ENCODE data around the gene HNRNPLL.

Gene HNRNPLL

DNA sequence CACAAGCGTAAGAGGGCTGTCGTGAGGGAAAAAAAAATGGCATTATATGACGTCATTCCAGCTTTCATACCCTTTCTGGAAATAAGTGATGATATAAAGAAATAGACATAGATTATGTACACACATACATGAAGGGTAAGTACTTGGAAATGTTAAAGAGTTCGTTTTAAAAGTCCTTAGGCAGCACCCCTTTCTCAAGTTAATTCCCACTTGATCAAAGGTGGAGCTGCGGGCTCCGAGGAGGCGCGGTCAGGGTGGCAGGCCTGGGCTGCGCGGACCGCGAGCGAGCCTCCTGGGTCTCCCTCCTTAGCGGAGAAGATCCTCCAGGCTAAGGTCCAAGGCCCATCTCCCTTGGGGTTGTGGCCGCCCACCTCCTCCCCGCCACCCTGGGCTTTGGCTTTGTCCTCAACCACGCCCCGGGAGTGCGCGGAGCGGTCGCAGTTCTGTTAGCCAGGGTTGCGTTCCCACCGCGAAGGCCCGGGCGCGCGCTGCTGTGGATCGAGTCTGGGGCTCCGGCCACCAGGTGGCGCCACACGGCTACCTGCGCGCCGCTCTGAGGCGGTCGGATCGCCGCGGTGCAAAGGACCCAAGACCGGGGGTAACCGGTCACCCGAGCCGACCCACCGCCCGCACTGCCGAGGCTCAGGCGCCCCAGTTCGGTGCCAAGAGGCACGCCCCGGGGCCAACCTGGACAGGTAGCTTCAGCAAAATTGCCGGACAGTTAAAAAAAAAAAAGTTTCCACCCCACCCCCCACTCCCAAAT, 66.8 kb downstream of the HNRNPLL start:
- Histone ChIP-seq H3K4me3 (ENCODE audit: low read depth, low read length) (peak overlapping the region; percentile 40), H3K9me3 (ENCODE audit: severe bottlenecking) (no peaks in the 10 kb centered on the region), H3K27me3 (ENCODE audit: insufficient read depth, low read depth, severe bottlenecking) (no peaks in the 10 kb centered on the region), H3K27ac (peak overlapping the region; percentile 59), H3K36me3 (no peaks in the 10 kb centered on the region)
- peak; percentile 91 for DNase-seq
- TF ChIP-seq, protein P1, sequence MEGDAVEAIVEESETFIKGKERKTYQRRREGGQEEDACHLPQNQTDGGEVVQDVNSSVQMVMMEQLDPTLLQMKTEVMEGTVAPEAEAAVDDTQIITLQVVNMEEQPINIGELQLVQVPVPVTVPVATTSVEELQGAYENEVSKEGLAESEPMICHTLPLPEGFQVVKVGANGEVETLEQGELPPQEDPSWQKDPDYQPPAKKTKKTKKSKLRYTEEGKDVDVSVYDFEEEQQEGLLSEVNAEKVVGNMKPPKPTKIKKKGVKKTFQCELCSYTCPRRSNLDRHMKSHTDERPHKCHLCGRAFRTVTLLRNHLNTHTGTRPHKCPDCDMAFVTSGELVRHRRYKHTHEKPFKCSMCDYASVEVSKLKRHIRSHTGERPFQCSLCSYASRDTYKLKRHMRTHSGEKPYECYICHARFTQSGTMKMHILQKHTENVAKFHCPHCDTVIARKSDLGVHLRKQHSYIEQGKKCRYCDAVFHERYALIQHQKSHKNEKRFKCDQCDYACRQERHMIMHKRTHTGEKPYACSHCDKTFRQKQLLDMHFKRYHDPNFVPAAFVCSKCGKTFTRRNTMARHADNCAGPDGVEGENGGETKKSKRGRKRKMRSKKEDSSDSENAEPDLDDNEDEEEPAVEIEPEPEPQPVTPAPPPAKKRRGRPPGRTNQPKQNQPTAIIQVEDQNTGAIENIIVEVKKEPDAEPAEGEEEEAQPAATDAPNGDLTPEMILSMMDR (IDR thresholded peaks at IDR 0.05; ENCODE audit: low read depth, low read length) = peak; percentile 94

DNA sequence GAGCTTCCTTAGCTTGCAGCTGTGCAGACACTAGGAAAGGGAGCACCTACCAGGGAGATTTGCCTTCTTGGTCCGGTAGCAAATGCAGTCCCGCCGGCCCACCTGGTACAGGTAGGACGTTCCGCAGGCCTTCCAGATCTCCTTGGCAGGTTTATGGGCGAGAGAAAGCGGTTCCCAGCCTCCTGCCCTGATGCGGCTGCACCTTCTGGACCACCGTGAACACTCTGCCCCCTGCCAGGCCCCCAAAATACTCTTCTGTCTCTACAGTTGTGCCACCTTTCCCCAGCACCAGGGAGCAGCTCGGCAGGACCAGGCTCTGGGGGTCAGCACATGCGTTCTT, 67.4 kb downstream of the HNRNPLL start:
- Histone ChIP-seq H3K4me3 (ENCODE audit: low read depth, low read length) (no peak overlapping the region), H3K27me3 (ENCODE audit: insufficient read depth, low read depth, severe bottlenecking) (no peaks in the 10 kb centered on the region), H3K36me3 (no peaks in the 10 kb centered on the region), H3K27ac (peak overlapping the region; percentile 59), H3K9me3 (ENCODE audit: severe bottlenecking) (no peaks in the 10 kb centered on the region)
- TF ChIP-seq, protein P1 (IDR thresholded peaks at IDR 0.05; ENCODE audit: low read depth, low read length) = no peak
- DNase-seq = no peak

DNA sequence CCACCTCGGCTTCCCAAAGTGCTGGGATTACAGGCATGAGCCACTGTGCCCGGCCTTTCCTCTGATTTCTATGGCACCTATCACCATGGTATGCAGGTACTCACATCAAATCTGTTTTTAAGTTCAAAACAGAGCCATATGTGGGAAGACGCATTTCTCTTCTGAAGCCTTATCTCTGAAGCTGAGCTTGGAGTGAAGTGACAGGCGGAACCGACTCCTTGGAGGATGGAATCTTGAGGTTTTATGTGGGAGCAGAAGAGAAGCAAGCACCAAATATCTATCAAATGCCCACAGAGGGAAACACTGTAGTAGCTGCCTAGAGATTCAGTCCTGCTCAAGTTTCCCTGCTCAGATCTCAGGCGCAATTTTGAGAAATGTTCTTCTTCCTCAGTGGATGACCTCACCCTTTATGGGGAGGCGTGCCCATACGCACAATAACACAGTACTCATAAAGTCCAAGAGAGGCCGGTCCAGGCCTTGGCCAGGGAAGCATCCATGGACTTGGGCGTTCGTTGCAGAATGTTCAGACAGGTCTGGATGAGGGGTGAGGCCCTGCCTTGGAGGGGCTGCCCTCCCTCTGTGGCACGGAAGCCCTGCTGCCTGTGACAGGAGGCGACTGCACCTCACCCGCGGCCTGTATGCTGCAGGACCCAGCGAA, 67.9 kb downstream of the HNRNPLL start:
- H3K4me3 ChIP-seq (ENCODE audit: low read depth, low read length) = no peak overlapping the region
- TF ChIP-seq, protein P1 (IDR thresholded peaks at IDR 0.05; ENCODE audit: low read depth, low read length) = no peak
- no peaks in the 10 kb centered on the region for H3K27me3 ChIP-seq (ENCODE audit: insufficient read depth, low read depth, severe bottlenecking)
- H3K27ac ChIP-seq = no peak overlapping the region
- no peaks in the 10 kb centered on the region for H3K9me3 ChIP-seq (ENCODE audit: severe bottlenecking)
- DNase-seq = no peak
- no peaks in the 10 kb centered on the region for H3K36me3 ChIP-seq

DNA sequence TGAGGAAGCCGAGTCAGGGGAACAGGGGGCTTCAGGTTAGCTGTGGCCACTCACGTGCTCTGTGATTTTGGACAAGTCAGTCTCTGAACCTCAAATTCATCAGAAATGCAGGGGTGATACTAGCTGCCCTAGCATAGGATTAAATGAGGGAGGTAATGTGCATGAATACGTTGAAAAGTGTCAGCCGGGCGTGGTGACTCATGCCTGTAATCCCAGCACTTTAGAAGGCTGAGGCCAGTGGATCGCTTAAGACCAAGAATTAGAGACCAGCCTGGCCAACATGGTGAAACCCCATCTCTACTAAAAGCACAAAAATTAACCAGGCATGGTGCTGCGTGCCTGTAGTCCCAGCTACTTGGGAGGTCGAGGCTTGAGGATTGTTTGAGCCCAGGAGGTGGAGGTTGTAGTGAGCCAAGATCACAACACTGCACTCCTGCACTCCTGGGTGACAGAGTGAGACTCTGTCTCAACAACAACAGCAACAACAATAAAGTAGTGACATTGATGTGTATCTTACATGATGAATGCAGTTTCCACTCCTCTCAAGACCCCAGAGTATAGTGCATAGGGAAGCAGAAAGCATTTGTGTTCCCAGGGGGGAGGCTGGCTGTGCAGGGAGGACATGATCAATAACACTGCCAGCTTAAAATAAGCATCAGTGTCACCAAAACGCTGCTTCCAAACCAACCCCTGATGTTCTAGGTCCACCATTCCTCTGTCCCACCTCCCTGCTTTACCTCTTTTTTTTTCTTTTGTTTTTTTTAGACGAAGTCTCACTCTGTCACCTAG, 68.8 kb downstream of the HNRNPLL start:
- no peaks in the 10 kb centered on the region for H3K9me3 ChIP-seq (ENCODE audit: severe bottlenecking)
- TF ChIP-seq, protein P1 (IDR thresholded peaks at IDR 0.05; ENCODE audit: low read depth, low read length) = no peak
- peak; percentile 68 for DNase-seq
- H3K36me3 ChIP-seq = no peaks in the 10 kb centered on the region
- H3K27me3 ChIP-seq (ENCODE audit: insufficient read depth, low read depth, severe bottlenecking) = no peaks in the 10 kb centered on the region
- no peak overlapping the region for H3K4me3 ChIP-seq (ENCODE audit: low read depth, low read length)
- no peak overlapping the region for H3K27ac ChIP-seq

DNA sequence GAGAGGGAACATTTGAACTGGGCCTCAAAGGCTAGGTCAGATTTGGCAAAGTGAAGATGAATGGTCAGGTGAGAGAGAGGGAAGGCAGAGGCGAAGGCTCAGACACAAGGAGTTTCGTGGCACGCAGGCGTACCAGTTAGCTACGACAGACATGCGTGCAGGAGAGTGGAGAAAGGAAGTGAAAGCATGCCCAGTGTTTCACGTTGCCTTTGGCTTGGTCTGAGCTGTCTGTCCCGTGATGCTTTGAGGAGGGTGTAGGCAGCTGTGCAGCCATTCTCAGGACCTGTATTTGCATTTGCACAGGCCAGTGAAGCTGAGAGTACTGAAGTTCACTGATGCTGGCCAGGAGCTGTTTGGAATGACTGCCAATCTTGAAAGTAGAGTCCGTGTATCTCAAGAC, 69.5 kb downstream of the HNRNPLL start:
- Histone ChIP-seq H3K36me3 (no peaks in the 10 kb centered on the region), H3K27me3 (ENCODE audit: insufficient read depth, low read depth, severe bottlenecking) (no peaks in the 10 kb centered on the region), H3K9me3 (ENCODE audit: severe bottlenecking) (no peaks in the 10 kb centered on the region), H3K27ac (no peak overlapping the region), H3K4me3 (ENCODE audit: low read depth, low read length) (no peak overlapping the region)
- TF ChIP-seq, protein P1 (IDR thresholded peaks at IDR 0.05; ENCODE audit: low read depth, low read length) = no peak
- DNase-seq = no peak

Measured in WERI-Rb-1 (cell line).